Endometrium (tissue), 2 donors: ENCODE data around the gene NMNAT3.

Experiments
- FAIRE-seq: peaks from 2 replicates; lab custom pipeline; 2012; peaks lifted over from hg19 to GRCh38; lab: Jason Lieb, UNC
- donor health status: control.
- donor health status: control.

Gene NMNAT3

GRCh38 chr3:139541532-139542288 lies 136.1 kb downstream of the NMNAT3 start:
- FAIRE-seq: no peak

GRCh38 chr3:139540651-139541531 lies 136.9 kb downstream of the NMNAT3 start:
- FAIRE-seq: no peak

GRCh38 chr3:139538733-139539132 lies 139.0 kb downstream of the NMNAT3 start:
- no peak for FAIRE-seq

- FAIRE-seq: no peak
These were observed 139.8 kb downstream of the NMNAT3 start for GRCh38 chr3:139537795-139538621.

- FAIRE-seq: no peak
These were observed 140.4 kb downstream of the NMNAT3 start for GRCh38 chr3:139537361-139537760.

GRCh38 chr3:139534992-139535879 lies 142.5 kb downstream of the NMNAT3 start:
- FAIRE-seq: no peak

GRCh38 chr3:139534455-139534812 lies 143.3 kb downstream of the NMNAT3 start:
- no peak for FAIRE-seq

- FAIRE-seq: no peak
These were observed 143.9 kb downstream of the NMNAT3 start for GRCh38 chr3:139533781-139534454.

GRCh38 chr3:139532976-139533375 lies 144.8 kb downstream of the NMNAT3 start:
- peak; percentile 45 for FAIRE-seq

- FAIRE-seq: no peak
These were observed 147.1 kb downstream of the NMNAT3 start for GRCh38 chr3:139530717-139531116.

GRCh38 chr3:139529662-139530061 lies 148.1 kb downstream of the NMNAT3 start:
- no peak for FAIRE-seq

- no peak for FAIRE-seq
These were observed 148.8 kb downstream of the NMNAT3 start for GRCh38 chr3:139528924-139529323.

GRCh38 chr3:139528281-139528680 lies 149.5 kb downstream of the NMNAT3 start:
- FAIRE-seq: no peak

- FAIRE-seq: no peak
These were observed 150.5 kb downstream of the NMNAT3 start for GRCh38 chr3:139527265-139527664.

GRCh38 chr3:139526146-139526545 lies 151.6 kb downstream of the NMNAT3 start:
- no peak for FAIRE-seq

GRCh38 chr3:139524841-139525636 lies 152.7 kb downstream of the NMNAT3 start:
- FAIRE-seq: no peak

- no peak for FAIRE-seq
These were observed 154.1 kb downstream of the NMNAT3 start for GRCh38 chr3:139523718-139524117.

GRCh38 chr3:139523166-139523565 lies 154.6 kb downstream of the NMNAT3 start:
- no peak for FAIRE-seq

GRCh38 chr3:139522421-139522820 lies 155.4 kb downstream of the NMNAT3 start:
- FAIRE-seq: no peak

GRCh38 chr3:139521816-139522215 lies 156.0 kb downstream of the NMNAT3 start:
- no peak for FAIRE-seq
